HG02981 (cell line): ENCODE results near the gene CREBL2.

ENCODE experiments used
- ATAC-seq: cut with Tn5 transposase; IDR thresholded peaks from one replicate; pipeline ENCODE4 v1.9.1; 2021; ENCODE audit warnings: mild to moderate bottlenecking, moderate library complexity; ENCODE audit not compliant: unreplicated experiment

Gene CREBL2

DNA sequence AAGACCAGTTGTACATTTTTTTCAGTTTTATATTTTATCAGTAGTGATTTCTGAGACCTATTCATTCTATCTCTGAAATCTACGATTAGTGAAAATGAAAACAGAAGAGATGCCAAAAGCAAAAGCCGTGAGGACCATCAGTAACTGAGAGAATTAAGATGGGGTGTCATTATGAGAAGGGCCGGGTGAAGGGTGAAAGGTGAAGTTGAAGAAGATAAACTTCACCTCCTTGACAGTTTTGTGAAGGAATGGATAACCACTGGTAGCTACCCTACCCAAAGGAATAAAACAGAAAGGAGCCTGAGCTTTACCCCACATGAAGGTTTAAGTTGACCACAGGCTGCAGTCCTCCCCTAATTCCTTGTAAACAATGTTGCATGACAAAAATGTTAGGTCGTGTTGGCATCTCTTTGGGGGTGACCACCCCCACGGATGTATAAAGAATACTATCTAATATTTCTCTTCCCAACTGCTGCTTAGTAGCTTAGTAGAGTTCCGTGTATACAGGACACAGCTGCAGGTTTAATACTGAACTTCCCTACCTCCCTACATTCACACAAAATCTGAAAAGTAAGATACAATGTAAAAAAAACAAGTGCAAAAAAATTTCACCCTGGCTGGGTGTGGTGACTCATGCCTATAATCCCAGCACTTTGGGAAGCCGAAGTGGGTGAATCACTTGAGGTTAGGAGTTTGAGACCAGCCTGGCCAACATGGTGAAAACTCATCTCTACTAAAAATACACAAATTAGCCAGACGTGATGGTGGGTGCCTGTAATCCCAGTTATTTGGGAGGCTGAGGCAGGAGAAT is 60.4 kb downstream of the CREBL2 start:
- ATAC-seq: no peak

DNA sequence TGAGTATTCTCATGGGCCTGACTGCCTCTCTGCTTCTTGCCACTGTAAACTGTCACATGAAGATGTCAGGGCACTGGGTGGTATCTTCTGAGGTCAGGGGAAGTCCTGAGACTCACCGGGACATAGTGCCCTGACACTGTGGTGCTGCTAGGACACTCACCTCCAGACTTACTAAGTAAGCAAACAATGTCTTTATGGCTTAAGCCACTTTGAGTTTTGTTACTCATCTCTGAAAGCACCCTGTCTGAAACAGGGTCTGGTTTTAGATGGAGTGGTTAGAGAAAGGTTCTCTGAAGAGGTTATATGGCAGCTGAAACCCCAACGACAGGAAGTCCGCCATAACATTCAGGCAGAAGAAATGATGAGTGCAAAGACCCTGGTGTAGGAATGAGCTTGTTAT is 61.6 kb downstream of the CREBL2 start:
- ATAC-seq: peak; percentile 83

DNA sequence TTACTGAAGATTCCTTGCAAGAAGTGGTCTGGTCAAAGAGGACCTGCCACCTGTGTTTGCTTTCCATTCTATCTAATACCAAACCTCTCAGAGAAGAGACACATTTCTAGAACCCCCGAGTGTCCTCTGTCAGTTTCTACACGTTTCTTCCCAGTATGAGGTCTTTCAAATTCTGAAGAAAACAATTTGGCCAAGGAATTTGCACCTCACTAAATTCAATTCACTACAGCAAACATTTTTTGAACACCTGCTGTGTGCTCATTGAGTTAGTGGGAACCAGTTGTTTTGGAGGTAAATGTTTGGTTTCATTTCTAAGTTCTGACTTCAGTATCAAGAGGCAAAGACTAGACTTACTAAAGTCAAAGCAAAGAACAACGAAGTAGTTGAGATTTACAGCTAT is 64.9 kb downstream of the CREBL2 start:
- no peak for ATAC-seq

DNA sequence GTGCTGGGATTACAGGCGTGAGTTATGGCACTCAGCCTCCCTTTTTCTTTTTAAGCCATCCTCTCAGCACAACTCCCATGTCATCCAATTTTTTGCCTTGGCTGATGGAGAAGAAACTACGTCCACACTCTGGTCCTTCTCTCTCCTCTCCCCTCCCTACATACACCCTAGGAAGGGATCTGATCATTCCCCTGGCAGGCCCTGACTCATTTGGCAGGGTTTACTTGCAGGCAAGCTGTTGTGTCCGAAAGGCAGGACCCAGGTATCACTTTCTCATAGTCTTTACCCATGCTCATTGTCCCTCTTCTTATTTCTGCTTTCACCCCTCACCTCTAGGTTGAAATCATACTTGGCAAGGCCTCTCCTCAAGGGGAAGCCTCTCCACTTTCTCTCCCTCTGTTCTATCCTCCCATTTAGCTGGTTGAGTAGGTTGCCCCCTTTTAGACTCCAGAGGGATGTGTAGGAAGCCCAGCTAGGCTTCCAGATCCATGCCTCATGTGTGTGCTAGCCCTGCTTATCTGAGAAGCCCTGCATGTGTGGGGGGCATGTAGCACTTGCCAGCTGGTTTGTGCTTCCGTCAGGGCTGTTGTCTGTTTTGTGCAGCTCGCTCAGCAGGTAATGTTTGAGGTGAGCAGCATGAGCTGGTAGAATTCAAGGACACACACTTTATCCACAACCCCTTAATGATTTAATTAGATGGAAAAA is 69.5 kb downstream of the CREBL2 start:
- no peak for ATAC-seq

DNA sequence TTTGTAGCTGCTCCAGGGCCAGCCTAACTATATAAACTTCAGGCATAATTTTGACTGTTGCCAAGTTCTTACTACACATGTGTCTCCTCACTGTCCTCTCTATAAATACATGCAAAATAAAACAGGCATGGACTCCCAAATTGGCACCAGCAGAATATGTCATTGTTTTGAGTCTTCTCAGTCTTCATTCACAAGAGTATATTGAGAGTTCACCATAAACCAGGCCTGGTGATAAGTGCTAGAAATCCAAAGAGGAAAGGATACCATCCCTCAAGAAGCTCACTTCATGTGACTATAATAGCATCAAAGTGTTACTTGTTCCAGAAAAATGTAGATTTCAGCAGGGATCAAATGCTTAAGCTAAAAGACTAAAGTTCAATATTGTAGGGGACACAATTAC is 70.6 kb downstream of the CREBL2 start:
- no peak for ATAC-seq

DNA sequence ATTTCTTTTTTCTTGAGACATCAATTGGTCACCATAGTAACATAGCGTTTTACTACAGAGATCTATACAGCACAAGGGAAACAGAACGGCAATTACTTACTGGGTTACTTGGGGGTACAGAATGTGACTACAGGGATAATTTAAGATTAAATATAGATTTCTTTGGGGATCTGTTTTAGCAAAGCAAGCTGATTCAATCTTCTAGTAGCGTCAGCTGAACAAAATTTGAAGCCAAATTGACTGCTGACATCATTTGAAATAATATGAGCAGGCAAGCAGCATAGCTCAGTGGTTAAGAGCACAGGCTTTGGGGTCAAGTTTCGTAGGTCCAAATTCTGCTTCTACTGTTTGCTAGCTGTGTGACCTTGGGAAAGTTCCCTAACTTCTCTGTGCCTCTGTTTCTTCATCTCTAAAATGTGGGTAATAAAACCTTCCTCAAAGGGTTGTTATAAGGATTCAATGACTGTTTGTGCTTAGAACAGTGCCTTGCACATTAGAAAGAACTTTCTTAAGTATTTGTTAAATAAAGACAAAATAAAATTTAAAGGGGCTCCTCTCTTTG is 71.5 kb downstream of the CREBL2 start:
- no peak for ATAC-seq

DNA sequence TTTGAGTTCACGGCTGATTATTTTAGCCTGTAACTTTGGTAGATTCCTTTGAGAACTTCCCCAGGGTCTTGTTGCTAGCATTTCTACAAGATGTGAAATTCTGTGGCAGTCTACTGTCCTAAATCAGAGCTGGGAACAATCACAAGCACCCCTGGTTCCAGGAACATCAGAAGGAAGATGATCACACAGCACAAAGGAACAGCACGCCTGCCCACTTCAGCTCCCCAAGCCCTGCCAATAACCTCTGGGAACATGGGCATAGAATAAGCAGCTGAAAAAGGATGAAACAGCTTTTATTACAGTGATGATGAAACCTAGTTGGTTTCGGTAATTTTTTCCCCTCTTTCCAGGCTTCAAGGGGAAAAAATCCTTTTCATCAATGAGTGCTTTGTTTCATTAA is 72.0 kb downstream of the CREBL2 start:
- no peak for ATAC-seq

DNA sequence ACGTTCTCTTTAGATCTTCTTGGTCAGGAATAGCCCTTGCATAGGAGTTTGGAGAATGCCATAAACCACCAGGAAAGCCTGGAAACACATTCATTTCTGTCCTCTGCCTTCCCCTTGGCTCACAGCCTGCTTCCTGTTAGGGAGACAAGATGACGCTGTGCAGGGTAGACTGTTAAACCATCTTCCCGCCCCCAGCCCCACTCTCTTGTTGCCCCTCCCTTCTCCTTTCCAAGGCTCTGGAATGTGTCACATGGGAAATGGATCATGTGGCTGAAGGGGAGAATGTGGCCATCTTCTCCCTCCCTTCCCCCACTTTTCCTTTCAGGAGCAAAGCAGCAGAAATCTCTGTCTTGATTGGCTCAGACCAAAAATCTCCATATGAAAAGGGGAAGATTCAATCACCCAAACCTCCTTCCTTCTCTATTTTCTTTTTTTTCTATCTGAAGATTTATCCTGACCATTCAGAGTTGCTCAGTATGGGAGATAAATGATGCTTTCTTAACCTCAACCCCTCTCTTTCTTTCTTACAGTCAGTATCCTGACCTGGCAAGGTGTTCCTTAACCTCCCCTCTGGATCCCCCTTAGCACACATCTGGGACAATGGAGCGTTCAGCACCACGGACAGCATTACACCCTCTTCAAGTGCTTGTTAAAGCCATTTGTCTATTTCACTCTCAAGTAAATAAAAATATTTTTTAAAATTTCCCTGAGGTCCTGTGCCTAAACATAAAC is 72.9 kb downstream of the CREBL2 start:
- no peak for ATAC-seq

DNA sequence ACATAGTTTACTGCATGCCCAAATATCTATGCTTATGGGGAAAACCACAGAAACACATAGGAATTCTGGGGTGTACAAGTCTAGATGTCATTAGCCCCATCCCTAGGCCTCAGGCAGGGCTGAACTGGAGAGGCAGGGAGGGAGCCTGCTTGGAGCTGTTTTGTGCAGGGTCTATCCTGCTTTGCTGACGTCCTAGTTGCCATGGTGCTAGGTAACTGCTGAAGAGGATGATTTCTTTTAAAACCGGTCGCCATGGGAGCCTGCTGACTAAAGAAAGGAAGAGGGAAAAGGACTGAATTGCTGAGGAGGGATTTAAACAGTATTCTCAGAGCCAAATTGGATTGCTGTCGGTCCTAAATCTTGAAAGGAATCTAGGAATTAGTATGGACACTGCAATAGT is 73.6 kb downstream of the CREBL2 start:
- no peak for ATAC-seq

DNA sequence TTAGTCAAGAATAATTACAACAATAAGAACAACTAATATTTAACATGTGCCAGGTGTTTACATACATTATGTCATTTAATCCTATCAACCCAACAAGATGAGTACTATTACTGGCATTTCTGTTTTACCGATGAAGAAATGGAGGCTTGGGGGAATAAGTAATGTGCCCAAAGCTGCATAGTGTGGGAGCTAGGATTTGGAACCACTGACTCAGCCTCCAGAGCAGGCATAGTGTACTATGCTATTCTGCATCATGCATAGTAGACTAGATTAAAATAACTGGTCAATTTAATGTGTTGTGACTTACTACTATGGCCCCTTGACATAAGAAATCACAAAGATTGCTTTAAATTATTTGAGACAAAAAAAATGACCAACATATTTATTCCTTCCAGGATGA is 74.8 kb downstream of the CREBL2 start:
- no peak for ATAC-seq

DNA sequence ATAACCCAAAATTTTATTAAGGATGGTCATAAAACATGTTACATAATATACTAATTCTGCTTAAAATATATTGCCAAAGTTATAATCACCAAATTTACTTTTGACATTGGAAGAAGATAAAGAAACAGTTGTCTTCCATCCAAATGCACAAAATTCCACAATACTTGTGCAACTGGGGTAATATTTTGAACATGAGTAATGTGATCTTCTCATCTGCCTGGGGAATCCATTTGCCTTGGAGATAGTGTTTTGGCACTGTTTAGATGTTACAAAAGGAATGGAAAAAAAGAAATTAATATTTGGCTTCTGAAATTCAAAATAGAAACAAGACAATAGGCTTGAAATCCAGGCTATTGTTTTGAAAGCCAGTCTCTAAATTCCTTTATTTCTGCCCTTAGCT is 75.2 kb downstream of the CREBL2 start:
- ATAC-seq: no peak

DNA sequence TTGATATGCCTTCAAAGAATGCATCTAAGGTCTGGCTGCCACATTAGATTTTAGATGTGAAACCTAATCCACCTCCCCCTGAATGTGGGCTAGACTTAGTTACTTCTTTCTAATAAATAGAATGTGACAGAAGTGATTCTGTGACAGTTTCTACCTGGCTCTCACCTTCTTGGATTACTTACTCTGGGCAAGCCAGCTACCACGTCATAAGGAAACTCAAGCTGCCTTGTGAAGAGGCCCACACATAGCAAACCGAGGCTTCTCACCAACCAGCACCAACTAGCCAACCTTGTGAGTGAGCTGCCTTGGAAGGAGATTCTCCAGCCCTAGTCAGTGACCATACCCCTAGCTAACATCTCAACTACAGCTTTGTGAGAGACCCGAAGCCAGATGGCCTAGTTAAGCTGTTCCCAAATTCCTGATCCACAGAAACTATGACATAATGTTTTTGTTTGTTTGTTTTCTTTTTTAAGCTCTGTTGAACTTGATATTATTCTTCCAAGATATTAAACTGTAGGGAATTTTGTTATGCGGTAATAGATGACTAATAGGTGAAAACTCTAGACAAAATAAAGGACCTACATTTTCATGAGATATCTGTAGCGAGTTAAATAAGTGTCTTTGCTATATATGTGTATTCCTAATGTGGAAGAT is 78.1 kb downstream of the CREBL2 start:
- ATAC-seq: no peak

DNA sequence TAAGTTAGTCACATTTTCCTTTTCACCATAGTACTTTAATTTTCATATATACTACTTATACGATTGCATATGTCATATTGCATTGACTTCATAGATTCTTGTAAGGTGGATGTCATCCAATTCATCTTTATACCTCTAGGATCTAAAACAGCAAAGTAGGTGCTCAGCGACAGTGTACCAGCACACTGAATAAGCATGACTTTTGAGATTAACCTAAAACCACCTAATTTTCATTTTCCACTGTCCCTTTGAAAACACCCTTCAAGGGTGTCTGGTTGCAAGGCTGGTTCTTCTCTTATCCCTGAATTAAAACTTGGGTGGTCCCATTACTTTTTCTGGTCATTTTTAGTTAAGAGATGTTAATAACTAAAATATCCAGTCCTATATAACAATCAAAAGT is 79.9 kb downstream of the CREBL2 start:
- no peak for ATAC-seq

DNA sequence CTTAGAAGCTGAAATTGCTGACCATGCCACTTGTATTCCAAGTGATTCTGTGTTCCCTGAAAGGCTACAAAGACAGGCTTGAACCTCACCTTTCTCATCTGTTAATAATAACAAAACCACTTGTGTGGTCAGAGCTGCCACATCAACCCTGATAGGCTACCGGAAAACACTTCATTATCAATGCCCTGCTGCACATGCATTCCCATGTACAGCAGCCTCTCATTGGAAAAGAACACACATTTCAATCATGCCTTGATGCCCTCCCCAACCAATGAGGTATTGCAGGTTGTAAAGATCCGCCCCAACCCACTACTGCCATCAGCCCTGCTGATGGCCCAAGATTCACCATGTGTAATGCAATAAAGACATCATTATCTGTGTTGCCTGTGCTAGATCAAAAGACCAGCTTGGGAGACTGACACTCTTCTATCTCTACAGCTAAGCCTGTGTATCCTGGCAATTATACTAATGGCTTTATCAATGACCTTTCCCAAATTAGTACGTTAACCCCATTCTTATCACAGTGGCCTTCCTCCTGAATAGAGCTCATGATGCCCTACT is 81.5 kb downstream of the CREBL2 start:
- ATAC-seq: no peak
